GM19372 (cell line): ENCODE results near the gene DOCK3.
"Not testable (repeated sequence)": the region's sequence is repeated elsewhere in the genome, so short reads cannot be mapped to it uniquely, and the experiment has no call there.

Experiments used
- ATAC-seq: cut with Tn5 transposase; IDR thresholded peaks from one replicate; pipeline ENCODE4 v1.9.1; 2021; ENCODE audit warnings: mild to moderate bottlenecking, low read depth, moderate library complexity; ENCODE audit not compliant: unreplicated experiment

The DOCK3 gene

GRCh38 chr3:50786631-50787030 lies 111.9 kb downstream of the DOCK3 start:
- ATAC-seq: no peak

DNA sequence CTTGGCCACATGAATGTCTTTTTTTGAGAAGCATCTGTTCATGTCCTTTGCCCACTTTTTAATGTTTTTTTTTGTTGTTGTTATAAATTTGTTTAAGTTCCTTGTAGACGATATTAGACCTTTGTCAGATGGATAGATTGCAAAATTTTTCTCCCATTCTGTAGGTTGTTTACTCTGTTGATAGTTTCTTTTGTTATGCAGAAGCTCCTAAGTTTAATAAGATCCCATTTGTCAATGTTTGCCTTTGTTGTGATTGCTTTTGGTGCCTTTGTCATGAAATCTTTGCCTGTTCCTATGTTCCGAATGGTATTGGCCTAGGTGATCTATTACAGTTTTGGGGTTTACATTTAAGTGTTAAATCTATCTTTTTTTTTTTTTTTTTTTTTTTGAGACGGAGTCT lies 116.2 kb downstream of the DOCK3 start:
- ATAC-seq: not testable (repeated sequence)

DNA sequence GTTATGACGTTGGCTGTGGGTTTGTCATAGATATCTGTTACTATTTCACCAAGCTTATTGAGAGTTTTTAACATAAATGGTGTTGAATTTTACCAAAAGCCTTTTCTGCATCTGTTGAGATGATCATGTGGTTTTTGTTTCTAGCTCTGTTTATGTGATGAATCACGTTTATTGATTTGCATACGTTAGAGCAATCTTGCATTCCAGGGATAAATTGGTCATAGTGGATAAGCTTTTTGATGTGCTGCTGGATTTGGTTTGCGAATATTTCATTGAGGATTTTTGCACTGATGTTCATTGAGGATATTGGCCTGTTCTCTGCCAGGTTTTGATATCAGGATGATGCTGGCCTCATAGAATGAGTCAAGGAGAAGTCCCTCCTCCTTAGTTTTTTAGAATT lies 117.8 kb downstream of the DOCK3 start:
- ATAC-seq: no peak

DNA sequence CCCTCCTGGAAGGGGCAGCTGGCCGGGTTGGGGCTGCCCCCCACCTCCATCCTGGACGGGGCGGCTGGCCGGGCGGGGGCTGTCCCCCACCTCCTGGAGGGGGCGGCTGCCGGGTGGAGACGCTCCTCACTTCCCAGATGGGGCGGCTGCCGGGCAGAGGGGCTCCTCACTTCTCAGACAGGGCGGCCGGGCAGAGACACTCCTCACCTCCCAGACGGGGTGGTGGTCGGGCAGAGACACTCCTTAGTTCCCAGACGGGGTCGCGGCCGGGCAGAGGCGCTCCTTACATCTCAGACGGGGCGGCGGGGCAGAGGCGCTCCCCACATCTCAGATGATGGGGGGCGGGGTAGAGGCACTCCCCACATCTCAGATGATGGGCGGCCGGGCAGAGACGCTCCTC lies 129.1 kb downstream of the DOCK3 start:
- not testable (repeated sequence) for ATAC-seq

GRCh38 chr3:50804376-50804775 lies 129.6 kb downstream of the DOCK3 start:
- ATAC-seq: not testable (repeated sequence)

- ATAC-seq: no peak
Measured at GRCh38 chr3:50805321-50805720, 130.6 kb downstream of the DOCK3 start.

- ATAC-seq: no peak
Measured at GRCh38 chr3:50806031-50806430, 131.3 kb downstream of the DOCK3 start.

DNA sequence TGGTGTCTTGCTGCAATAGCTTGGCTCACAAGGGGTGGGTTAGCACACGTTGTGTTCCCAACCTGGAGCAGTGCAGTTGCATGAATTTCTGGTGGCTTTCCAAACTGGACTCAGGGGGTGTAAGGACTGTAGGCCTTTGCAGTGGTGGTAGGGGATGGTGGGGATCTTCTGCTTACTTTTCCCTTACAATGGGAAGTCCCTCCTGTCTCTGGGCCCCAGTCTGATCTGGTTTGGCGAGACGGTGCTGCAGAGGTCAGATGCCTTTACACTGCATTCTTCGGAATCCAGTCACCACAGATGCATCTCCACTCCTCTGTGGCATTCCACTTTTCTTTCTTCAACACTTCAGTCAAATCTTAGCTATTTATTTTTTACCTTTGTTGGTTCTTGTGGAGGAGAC lies 132.1 kb downstream of the DOCK3 start:
- no peak for ATAC-seq

GRCh38 chr3:50807266-50807665 lies 132.5 kb downstream of the DOCK3 start:
- no peak for ATAC-seq

DNA sequence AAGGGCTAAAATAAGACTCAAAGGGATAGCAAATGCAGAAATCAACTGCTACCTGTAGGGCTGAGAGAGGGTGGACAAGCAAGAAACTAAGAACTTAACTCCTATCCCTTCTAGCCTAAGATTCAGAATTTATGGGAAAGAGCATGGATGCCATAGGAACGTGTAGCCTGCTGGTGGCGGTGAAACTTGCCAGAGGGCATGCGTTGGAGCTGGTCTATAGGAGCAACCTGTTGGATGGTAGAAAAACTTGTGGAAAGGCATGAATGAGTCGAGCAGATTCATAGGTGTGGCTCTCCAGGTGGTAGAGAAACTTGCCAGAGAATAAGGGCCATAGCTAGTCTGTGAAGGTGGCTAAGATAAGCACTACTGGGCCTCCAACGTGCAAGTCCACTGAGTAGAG lies 137.2 kb downstream of the DOCK3 start:
- ATAC-seq: no peak

GRCh38 chr3:50815844-50816243 lies 141.1 kb downstream of the DOCK3 start:
- no peak for ATAC-seq

- no peak for ATAC-seq
Measured at GRCh38 chr3:50816894-50817293, 142.2 kb downstream of the DOCK3 start.

- no peak for ATAC-seq
Measured at GRCh38 chr3:50817756-50818529, 143.2 kb downstream of the DOCK3 start.

GRCh38 chr3:50819882-50820281 lies 145.2 kb downstream of the DOCK3 start:
- ATAC-seq: no peak

GRCh38 chr3:50825841-50826240 lies 151.1 kb downstream of the DOCK3 start:
- ATAC-seq: no peak

DNA sequence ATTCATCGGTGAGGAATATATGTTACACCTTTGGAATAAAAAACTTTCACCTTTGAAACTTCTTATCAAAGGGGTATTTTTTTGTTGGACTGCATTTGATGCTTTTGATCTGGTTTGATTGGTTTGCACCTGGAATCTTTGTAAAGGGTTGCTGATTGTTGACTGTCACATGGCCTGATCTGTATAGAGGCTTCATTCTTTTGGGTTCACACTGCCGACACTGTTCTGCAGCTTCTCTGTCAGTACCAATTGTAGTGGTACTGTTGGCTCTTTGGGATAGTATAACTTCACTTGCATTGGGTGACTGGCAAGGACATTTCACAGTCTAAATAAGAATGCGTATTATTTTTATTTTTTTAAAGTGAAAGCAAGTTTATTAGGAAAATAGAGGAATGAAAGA lies 155.7 kb downstream of the DOCK3 start:
- no peak for ATAC-seq

DNA sequence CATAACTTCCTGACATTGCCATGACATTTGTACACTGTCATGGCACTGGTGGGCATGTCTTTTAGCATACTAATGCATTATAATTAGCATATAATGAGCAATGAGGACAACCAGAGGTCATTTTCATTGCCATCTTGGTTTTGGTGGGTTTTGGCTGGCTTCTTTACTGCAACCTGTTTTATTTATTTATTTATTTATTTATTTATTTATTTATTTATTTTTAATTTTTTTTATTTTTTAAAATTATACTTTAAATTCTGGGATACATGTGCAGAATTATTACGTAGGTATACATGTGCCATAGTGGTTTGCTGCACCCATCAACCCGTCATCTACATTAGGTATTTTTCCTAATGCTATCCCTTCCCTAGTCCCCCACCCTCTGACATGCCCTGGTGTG lies 156.3 kb downstream of the DOCK3 start:
- ATAC-seq: not testable (repeated sequence)

DNA sequence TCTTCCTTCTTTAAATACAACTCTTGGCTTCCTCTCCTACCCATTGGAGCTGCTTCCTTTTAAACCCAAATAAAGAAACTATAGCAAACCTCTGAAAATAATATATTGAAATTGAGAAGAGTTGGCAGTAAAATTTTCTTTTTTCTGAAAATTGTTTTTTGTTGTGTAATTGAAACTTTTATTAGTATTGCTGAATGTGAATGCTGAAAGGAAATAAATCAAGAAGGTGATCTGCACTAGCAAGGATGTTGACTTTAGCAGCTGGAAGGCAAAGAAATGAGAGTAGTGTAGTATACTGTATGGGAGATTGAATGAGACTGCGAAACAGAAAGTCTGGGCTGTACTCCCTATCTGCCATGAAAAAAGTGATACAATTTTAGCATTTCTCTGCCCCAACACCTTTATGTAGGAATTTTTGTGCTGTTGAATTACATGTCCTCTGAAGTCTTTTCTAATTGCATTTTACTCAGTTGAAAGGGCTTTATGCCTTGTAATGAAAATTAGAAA lies 166.3 kb downstream of the DOCK3 start:
- ATAC-seq: no peak

GRCh38 chr3:50848308-50848707 lies 173.6 kb downstream of the DOCK3 start:
- ATAC-seq: no peak

DNA sequence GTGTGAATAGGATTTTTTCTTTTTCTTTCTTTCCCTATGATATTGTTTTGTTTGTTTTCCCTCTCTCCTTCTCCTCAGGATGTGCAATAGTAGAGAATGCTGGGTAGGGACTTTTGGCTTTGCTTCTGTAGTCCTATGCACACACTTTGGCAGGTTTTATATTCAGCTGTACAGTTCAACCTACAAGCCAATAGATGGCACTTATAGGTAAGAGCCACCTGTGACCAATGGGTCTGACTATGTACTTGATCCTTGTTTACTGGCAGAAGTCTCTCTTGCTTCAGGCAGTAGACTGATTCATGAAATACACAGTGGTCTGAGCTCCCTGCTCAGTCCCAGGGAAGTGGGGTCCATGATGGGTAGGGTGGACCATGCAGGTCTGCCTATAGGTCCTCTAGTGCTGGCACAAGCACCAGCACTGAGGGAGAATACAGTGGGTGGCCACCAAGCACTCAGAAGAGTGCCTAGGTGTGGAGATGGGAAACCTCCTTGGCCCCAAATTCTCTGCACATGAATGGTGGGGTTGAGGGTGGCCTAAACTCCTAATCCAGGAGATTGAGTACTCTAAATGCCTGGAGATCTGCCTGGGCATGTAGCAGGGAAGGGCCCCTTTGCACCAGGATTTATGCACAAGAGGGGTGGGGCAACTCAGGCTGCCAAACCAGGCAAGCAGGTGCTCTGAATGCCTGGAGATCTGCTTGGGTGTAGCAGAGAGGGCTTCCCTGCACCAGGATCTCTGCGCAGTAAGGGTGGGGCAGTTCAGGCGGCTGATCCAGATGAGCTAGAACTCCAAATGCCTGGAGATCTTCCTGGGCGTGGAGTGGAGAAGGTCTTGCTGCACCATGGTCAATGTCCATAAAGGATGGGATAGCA lies 176.1 kb downstream of the DOCK3 start:
- no peak for ATAC-seq

- ATAC-seq: no peak
Measured at GRCh38 chr3:50853936-50854335, 179.2 kb downstream of the DOCK3 start.

DNA sequence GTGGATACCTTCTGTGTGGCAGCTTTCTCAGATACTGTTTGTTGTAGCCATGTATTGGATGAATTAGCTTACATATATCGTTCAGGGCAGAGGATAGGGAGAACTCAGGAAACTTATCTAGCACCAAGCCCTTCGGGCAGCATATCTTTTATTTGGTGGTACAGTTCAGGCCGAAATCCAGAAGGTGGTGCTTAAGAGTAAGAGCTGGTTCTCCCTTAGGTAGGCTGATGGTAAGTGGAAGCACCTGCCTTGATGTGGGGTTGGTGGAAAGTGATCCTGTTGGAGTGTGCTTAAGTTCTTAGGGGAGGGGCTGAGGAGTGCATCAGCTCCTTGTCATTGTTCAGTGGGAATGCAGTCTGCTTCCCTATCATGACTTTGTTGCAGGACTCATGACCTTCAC lies 187.5 kb downstream of the DOCK3 start:
- ATAC-seq: no peak
